B cell (primary cell): ENCODE measurements around the gene TMCO6. TPM values are rescaled to one million over a fixed set of nuclear protein-coding genes. Genes with fewer than 3 reads are reported as not detected.

ENCODE experiments used
- ATAC-seq: fragments of 200-7000 bp; cut with Tn5 transposase; one replicate; pipeline ENCODE4 v1.10.0; 2021; ENCODE audit warnings: low read depth, mild to moderate bottlenecking, moderate number of reproducible peaks, moderate library complexity
- CTCF ChIA-PET: fragments of 350-600 bp; sonication (Branson Sonifier 250); formaldehyde crosslinking; loops from one replicate; lab custom pipeline; 2021; ENCODE audit warnings: antibody characterized with exemption, inconsistent platforms; lab: Charles Lee
- POLR2A ChIA-PET: fragments of 350-600 bp; sonication (Branson Sonifier 250); formaldehyde crosslinking; loops from one replicate; lab custom pipeline; 2021; ENCODE audit warnings: antibody characterized with exemption; lab: Charles Lee
- DNase-seq: peaks from one replicate; pipeline ENCODE4 v3.0.0; 2013
- H2AFZ ChIP-seq: 2 replicates; pipeline ENCODE4 v1.6.1; 2012; ENCODE audit warnings: mild to moderate bottlenecking, low read depth, low read length; ENCODE audit not compliant: insufficient read depth, poor library complexity, severe bottlenecking
- H3K27ac ChIP-seq, 2 donors: 1 replicate in 1 of 2; 2 replicates in 1 of 2; pipeline ENCODE4 v1.5.1; 2012 to 2013; ENCODE audit warnings: low read length in 2 of 2, mild to moderate bottlenecking in 2 of 2, moderate library complexity in 1 of 2
- H3K27me3 ChIP-seq, 4 experiments: fragments of 200-600 bp in 1 of 4; sonication (generic) in 1 of 4; replicated peaks in 1 of 4; 1 replicate in 2 of 4; 2 replicates in 2 of 4; pipeline versions ENCODE4 v1.6.1 to v1.7.0; 2013 to 2016; ENCODE audit warnings: low read length in 3 of 4, mild to moderate bottlenecking in 2 of 4, mixed read lengths in 1 of 4, moderate library complexity in 1 of 4; ENCODE audit not compliant: insufficient read depth in 4 of 4, control insufficient read depth in 3 of 4; ENCODE audit errors: control extremely low read depth in 1 of 4
- H3K36me3 ChIP-seq, 2 experiments: replicated peaks in 1 of 2; 1 replicate in 1 of 2; 2 replicates in 1 of 2; pipeline versions ENCODE4 v1.6.1 to v1.7.1; 2013; ENCODE audit warnings: low read length in 1 of 2; ENCODE audit not compliant: insufficient read depth in 2 of 2, control insufficient read depth in 1 of 2; ENCODE audit errors: control extremely low read depth in 1 of 2, extremely low read depth in 1 of 2
- H3K4me1 ChIP-seq, 2 donors: fragments of 200-600 bp in 1 of 2; sonication (generic) in 1 of 2; 1 replicate in 1 of 2; 2 replicates in 1 of 2; pipeline versions ENCODE4 v1.5.1 to v1.6.1; 2013 to 2017; ENCODE audit warnings: low read length in 2 of 2; ENCODE audit not compliant: control insufficient read depth in 2 of 2, insufficient read depth in 2 of 2
- H3K4me2 ChIP-seq: replicated peaks from 2 replicates; pipeline ENCODE3; 2012; ENCODE audit warnings: mild to moderate bottlenecking, low read depth, low read length; ENCODE audit not compliant: poor library complexity, severe bottlenecking
- H3K4me3 ChIP-seq, 5 experiments: fragments of 200-600 bp in 1 of 5; sonication (generic) in 1 of 5; 1 replicate in 3 of 5; 2 replicates in 2 of 5; pipeline versions ENCODE4 v1.5.1 to v1.7.0; 2011 to 2016; ENCODE audit warnings: low read length in 4 of 5, mild to moderate bottlenecking in 4 of 5, low read depth in 2 of 5, control low read depth in 1 of 5, moderate library complexity in 1 of 5; ENCODE audit not compliant: insufficient read depth in 1 of 5; ENCODE audit errors: control extremely low read depth in 1 of 5, extremely low read depth in 1 of 5
- H3K79me2 ChIP-seq: fragments of 200-600 bp; sonication (generic); one replicate; pipeline ENCODE4 v1.6.0; 2016; ENCODE audit warnings: low read length; ENCODE audit not compliant: control insufficient read depth, insufficient read depth
- H3K9ac ChIP-seq: fragments of 200-600 bp; sonication (generic); 2 replicates; pipeline ENCODE4 v1.6.1; 2017; ENCODE audit warnings: mild to moderate bottlenecking, low read length, moderate library complexity
- H3K9me3 ChIP-seq, 3 donors: one replicate each; pipeline versions ENCODE4 v1.6.1 to v1.7.1; 2013; ENCODE audit warnings: low read length in 2 of 3; ENCODE audit not compliant: control insufficient read depth in 2 of 3, insufficient read depth in 1 of 3; ENCODE audit errors: control extremely low read depth in 1 of 3
- H4K20me1 ChIP-seq: 2 replicates; pipeline ENCODE4 v1.6.0; 2012; ENCODE audit warnings: mild to moderate bottlenecking, low read length; ENCODE audit not compliant: insufficient read depth, control insufficient read depth, poor library complexity, severe bottlenecking
- H3K27ac Mint-ChIP-seq: one replicate; pipeline ENCODE4 v1.8.0; 2021; ENCODE audit warnings: mixed read lengths
- H3K27me3 Mint-ChIP-seq: one replicate; pipeline ENCODE4 v1.8.0; 2021; ENCODE audit warnings: mixed read lengths
- H3K4me1 Mint-ChIP-seq: one replicate; pipeline ENCODE4 v1.8.0; 2021; ENCODE audit warnings: mixed read lengths
- H3K4me3 Mint-ChIP-seq: one replicate; pipeline ENCODE4 v1.8.0; 2021; ENCODE audit warnings: mixed read lengths
- H3K9me3 Mint-ChIP-seq: one replicate; pipeline ENCODE4 v1.8.0; 2022; ENCODE audit warnings: mixed read lengths; ENCODE audit not compliant: insufficient read depth
- CTCF ChIP-seq: fragments of 200-600 bp; IDR thresholded peaks from one replicate; pipeline ENCODE4 v1.8.0; 2022; ENCODE audit warnings: antibody characterized with exemption, mild to moderate bottlenecking
- EZH2 ChIP-seq: IDR thresholded peaks from 2 replicates; pipeline ENCODE4 v1.6.1; 2012; ENCODE audit warnings: borderline replicate concordance, low read depth, mild to moderate bottlenecking, moderate library complexity, low read length; ENCODE audit not compliant: insufficient read depth, poor library complexity, severe bottlenecking
- whole genome bisulfite sequencing: methylation state at CpG from one replicate; pipeline ENCODE4 v1.1.5; 2013; ENCODE audit warnings: missing lambda C conversion rate; ENCODE audit not compliant: insufficient coverage; 5-methylcytosine and 5-hydroxymethylcytosine counted together
- intact Hi-C: fragments of 100-400 bp; cut with micrococcal nuclease; formaldehyde crosslinking; loops from one replicate; pipeline ENCODE4 v1.10.0; 2022
- polyA plus RNA-seq: library from polyadenylated mRNA; depleted of rRNA; stranded (reverse); fragments of >200 nt; gene quantifications from 2 replicates; pipeline ENCODE4 v1.2.3, GENCODE V29; 2012
- total RNA-seq, 2 donors: library from RNA; stranded (reverse); fragments of 120-200 nt in 1 of 2; gene quantifications; 1 replicate in 1 of 2; 2 replicates in 1 of 2; pipeline versions ENCODE4 v1.2.3 to v1.2.4, GENCODE V29; 2013 to 2022

Gene TMCO6
- total and polyA plus RNA-seq, 2 donors (not counting 1 experiment from before 2014, with no cell fraction given): 33.3 to 70.4 TPM

DNA sequence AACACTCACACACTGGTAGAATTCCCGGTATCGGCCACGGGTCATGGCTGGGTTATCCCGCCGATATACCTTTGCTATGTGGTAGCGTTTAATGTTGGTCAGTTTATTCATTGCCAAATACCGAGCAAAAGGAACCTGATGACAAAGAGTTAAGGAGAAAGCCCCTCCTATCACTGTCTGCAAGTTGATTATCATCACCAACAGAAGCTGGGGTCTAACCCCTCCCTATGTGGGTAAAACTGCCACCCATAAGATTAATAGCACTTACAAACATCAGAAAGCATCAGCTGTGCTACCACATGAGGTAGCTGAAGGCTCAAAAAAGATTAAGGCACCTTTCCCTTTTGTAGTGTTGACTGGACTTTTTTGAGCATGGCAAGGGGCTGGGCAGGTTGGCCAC is 39.7 kb downstream of the TMCO6 start:
- ATAC-seq (no peak), DNase-seq (no peak)
- no peaks in the 10 kb centered on the region for H3K27me3 ChIP-seq
- ChIA-PET CTCF (no interaction called here), POLR2A (no interaction called here)
- no peak overlapping the region for H3K4me2 ChIP-seq
- H3K9me3 ChIP-seq: no peaks in the 10 kb centered on the region
- H2AFZ ChIP-seq: no peak overlapping the region
- H3K27ac ChIP-seq: no peak overlapping the region
- H3K4me1 Mint-ChIP-seq: no peaks in the 10 kb centered on the region
- H3K79me2 ChIP-seq: peaks cover 9% of the 10 kb centered on the region
- TF ChIP-seq CTCF: no peak
- H3K4me3 Mint-ChIP-seq: no peak overlapping the region
- WGBS: 100% methylated on average over 3 of the region's 7 CpGs
- intact Hi-C loops: no loop called here
- no peak overlapping the region for H3K27ac Mint-ChIP-seq
- H3K4me1 ChIP-seq: no peaks in the 10 kb centered on the region
- H3K4me3 ChIP-seq: no peak overlapping the region
- H3K9me3 Mint-ChIP-seq: no peaks in the 10 kb centered on the region
- H4K20me1 ChIP-seq: no peaks in the 10 kb centered on the region
- H3K9ac ChIP-seq: no peak overlapping the region
- no peaks in the 10 kb centered on the region for H3K27me3 Mint-ChIP-seq
- peaks cover 0 to 59% of the 10 kb centered on the region in 2 experiments for H3K36me3 ChIP-seq

DNA sequence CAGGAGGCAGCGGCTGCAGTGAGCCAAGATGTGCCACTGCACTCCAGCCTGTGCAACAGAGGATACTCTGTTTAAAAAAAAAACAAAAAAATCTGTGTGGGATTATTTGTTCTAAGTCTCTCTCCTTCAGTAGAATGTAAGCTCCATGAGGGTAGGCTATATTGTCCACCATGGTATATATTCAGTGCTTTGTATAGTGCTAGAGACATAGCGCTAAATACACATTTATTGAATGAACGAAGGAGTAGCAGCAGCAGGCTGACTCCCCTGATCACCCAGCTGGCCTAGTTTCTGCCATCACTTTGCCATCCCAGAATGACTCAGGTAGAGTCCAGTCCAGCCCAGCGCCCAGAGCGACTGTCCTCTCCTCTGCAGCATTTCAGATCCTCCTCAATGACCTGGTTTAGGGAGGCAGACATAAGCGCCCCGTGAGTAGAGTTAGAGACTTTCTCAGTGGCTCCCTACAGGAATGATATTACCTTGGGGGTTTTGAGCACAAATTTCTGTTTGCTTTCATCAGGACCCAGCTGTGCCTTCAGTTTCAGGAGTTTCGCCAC is 51.2 kb downstream of the TMCO6 start:
- peaks cover 65% of the 10 kb centered on the region for H3K79me2 ChIP-seq
- peak overlapping the region; percentile 68 to 81 for H3K27ac ChIP-seq
- intact Hi-C loops: loop anchor here (2.0 to 5.0 kb wide), 2 partner anchors 52 to 1417 kb away; partner anchors contain the start of genes NDFIP1 and TMCO6
- H3K36me3 ChIP-seq: peaks cover 14 to 25% of the 10 kb centered on the region in 2 experiments
- no peaks in the 10 kb centered on the region for H3K27me3 ChIP-seq
- peak overlapping the region; percentile 99 for H3K4me3 Mint-ChIP-seq
- peaks cover 14% of the 10 kb centered on the region in 2 donors for H3K4me1 ChIP-seq
- peak overlapping the region; percentile 94 for H3K27ac Mint-ChIP-seq
- H4K20me1 ChIP-seq: no peaks in the 10 kb centered on the region
- ChIA-PET CTCF (interaction anchor here (1.0 to 2.2 kb wide), 6 partner anchors 12 to 338 kb away, joined by 3 to 7 read pairs (median 4); partner anchors contain the start of genes EIF4EBP3, IK and NDUFA2), POLR2A (interaction anchor here (0.7 to 1.8 kb wide), 5 partner anchors 10 to 143 kb away, joined by 3 to 13 read pairs (median 5); partner anchors contain the start of genes EIF4EBP3, IK, NDUFA2 and ZMAT2)
- no peaks in the 10 kb centered on the region for H3K9me3 Mint-ChIP-seq
- H2AFZ ChIP-seq: peak overlapping the region; percentile 99
- WGBS: 41% methylated on average over 4 of the region's 8 CpGs
- no peaks in the 10 kb centered on the region for H3K27me3 Mint-ChIP-seq
- TF ChIP-seq CTCF: no peak
- no peak for TF ChIP-seq EZH2
- no peak for DNase-seq
- peak overlapping the region; percentile 89 to 98 (median 97) for H3K4me3 ChIP-seq
- peaks cover 30% of the 10 kb centered on the region for H3K4me1 Mint-ChIP-seq
- ATAC-seq: no peak
- H3K9ac ChIP-seq: peak overlapping the region; percentile 89
- H3K4me2 ChIP-seq: peak overlapping the region; percentile 91
- H3K9me3 ChIP-seq: no peaks in the 10 kb centered on the region
